Gastrocnemius medialis (tissue), 4 donors: ENCODE measurements around the gene DPYD. TPM values are rescaled to one million over a fixed set of nuclear protein-coding genes. Genes with fewer than 3 reads are reported as not detected.

ENCODE experiments used
- ATAC-seq, 2 donors: fragments of 150-250 bp; one replicate each; pipeline ENCODE4 v1.9.1; 2016
- DNase-seq, 2 donors: peaks; one replicate each; pipeline ENCODE4 v3.0.0-alpha.2; 2019
- H3K27ac ChIP-seq, 4 donors: fragments of 200-600 bp; sonication (generic); 1 replicate in 1 of 4; 2 replicates in 3 of 4; pipeline ENCODE4 v1.5.1; 2016 to 2018; ENCODE audit warnings: mild to moderate bottlenecking in 2 of 4, moderate library complexity in 1 of 4
- H3K27me3 ChIP-seq, 3 donors: fragments of 200-600 bp; sonication (generic) in 2 of 3; 1 replicate in 1 of 3; 2 replicates in 2 of 3; pipeline versions ENCODE4 v1.5.1 to v1.6.0; 2016 to 2019; ENCODE audit warnings: mild to moderate bottlenecking in 1 of 3, moderate library complexity in 1 of 3
- H3K36me3 ChIP-seq, 2 donors: fragments of 200-600 bp; sonication (generic) in 1 of 2; one replicate each; pipeline ENCODE4 v1.5.1; 2017 to 2018
- H3K4me1 ChIP-seq, 2 donors: fragments of 200-600 bp; sonication (generic) in 1 of 2; one replicate each; pipeline ENCODE4 v1.5.1; 2016 to 2017; ENCODE audit warnings: mild to moderate bottlenecking in 2 of 2
- H3K4me3 ChIP-seq, 4 donors: fragments of 200-600 bp; sonication (generic) in 3 of 4; 1 replicate in 1 of 4; 2 replicates in 3 of 4; pipeline ENCODE4 v1.5.1; 2016 to 2019; ENCODE audit warnings: mild to moderate bottlenecking in 2 of 4
- H3K9me3 ChIP-seq, 3 donors: fragments of 200-600 bp; sonication (generic) in 2 of 3; 1 replicate in 1 of 3; 2 replicates in 2 of 3; pipeline ENCODE4 v1.5.1; 2016 to 2019
- POLR2A ChIP-seq, 2 donors: fragments of 450-650 bp; IDR thresholded peaks; one replicate each; pipeline ENCODE4 v1.6.1; 2017; ENCODE audit warnings: antibody characterized with exemption in 2 of 2, mild to moderate bottlenecking in 2 of 2, moderate library complexity in 2 of 2
- in situ Hi-C, 4 donors: fragments of 200-750 bp; cut with MboI; loops; one replicate each; pipeline versions ENCODE4 v1.15.0 to v1.8.0; 2017; ENCODE audit warnings: low sequenced_read_pairs in 4 of 4
- intact Hi-C: fragments of 100-400 bp; cut with DNase I; formaldehyde crosslinking; loops from one replicate; pipeline ENCODE4 v1.15.1; 2023; ENCODE audit warnings: low total_unique reads
- total RNA-seq, 4 donors: library from RNA; depleted of rRNA; stranded (reverse); fragments of >200 nt; gene quantifications; one replicate each; pipeline versions ENCODE4 v1.1.0 to v1.2.3, GENCODE V29; 2016
- TF ChIP-seq, protein P1 (sequence below), 5 experiments: fragments of 450-650 bp in 3 of 5; fragments of 200-600 bp in 2 of 5; sonication (generic) in 2 of 5; IDR thresholded peaks in 4 of 5; conservative IDR thresholded peaks in 1 of 5; 1 replicate in 4 of 5; 2 replicates in 1 of 5; pipeline ENCODE4 v1.5.1; 2016 to 2019; ENCODE audit warnings: antibody characterized with exemption in 5 of 5, mild to moderate bottlenecking in 3 of 5, moderate library complexity in 3 of 5

DPYD gene
- total RNA-seq, 4 donors from 2014 or later, result 4.6 to 13.9 (median 9.1) TPM

DNA sequence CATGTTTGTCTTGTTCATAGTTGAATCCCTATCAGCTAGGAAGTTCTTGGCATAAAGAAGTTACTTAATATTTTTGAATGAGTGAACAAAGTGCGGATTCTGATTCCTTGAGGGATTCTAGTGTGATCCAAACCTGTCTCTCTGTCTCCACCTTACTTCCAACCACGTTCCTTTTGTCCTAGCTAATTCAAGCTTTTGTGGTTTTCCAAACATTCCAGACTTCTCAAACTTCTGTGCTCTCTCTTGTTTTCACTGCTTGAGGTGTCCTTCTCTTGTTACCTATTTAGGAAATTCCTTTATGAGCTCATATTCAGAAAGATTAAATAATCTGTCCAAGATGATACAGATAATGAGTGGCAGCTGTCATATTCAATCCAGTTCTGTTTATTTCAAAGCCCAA is 846.1 kb downstream of the DPYD start:
- Histone ChIP-seq H3K27ac (no peak overlapping the region), H3K4me1 (no peaks in the 10 kb centered on the region), H3K9me3 (no peaks in the 10 kb centered on the region), H3K4me3 (no peak overlapping the region), H3K27me3 (no peaks in the 10 kb centered on the region), H3K36me3 (no peaks in the 10 kb centered on the region)
- no peak for ATAC-seq
- in situ Hi-C loops, result no loop called here
- intact Hi-C loops, result no loop called here
- no peak for DNase-seq
- TF ChIP-seq POLR2A (IDR thresholded peaks at IDR 0.05), result no peak
- TF ChIP-seq, protein P1, sequence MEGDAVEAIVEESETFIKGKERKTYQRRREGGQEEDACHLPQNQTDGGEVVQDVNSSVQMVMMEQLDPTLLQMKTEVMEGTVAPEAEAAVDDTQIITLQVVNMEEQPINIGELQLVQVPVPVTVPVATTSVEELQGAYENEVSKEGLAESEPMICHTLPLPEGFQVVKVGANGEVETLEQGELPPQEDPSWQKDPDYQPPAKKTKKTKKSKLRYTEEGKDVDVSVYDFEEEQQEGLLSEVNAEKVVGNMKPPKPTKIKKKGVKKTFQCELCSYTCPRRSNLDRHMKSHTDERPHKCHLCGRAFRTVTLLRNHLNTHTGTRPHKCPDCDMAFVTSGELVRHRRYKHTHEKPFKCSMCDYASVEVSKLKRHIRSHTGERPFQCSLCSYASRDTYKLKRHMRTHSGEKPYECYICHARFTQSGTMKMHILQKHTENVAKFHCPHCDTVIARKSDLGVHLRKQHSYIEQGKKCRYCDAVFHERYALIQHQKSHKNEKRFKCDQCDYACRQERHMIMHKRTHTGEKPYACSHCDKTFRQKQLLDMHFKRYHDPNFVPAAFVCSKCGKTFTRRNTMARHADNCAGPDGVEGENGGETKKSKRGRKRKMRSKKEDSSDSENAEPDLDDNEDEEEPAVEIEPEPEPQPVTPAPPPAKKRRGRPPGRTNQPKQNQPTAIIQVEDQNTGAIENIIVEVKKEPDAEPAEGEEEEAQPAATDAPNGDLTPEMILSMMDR (IDR thresholded peaks at IDR 0.05 in 4 of 5, conservative IDR thresholded peaks at IDR 0.05 in 1 of 5), result no peak

DNA sequence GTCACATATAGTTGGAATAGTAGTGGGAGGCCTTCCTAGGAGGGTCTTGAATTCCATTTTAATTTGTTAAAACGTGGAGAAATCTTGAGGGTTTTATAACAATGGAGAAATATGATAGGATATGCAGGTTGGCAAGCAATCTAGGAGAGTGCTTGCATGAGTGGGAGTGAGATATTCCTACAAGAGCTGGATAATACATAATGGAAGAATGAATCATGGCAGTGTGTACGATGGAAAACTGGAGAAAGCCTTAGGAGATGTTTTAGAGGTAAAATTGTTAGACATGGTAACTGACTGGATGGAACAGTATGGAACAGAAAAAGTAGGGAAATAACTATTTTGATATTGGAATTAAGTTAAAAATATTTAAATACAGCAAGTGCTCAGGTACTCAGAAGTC is 846.9 kb downstream of the DPYD start:
- H3K4me3 ChIP-seq, result no peak overlapping the region
- H3K4me1 ChIP-seq, result no peaks in the 10 kb centered on the region
- H3K27ac ChIP-seq, result no peak overlapping the region
- intact Hi-C loops (no loop called here), in situ Hi-C loops (no loop called here)
- ATAC-seq (no peak), DNase-seq (no peak)
- no peaks in the 10 kb centered on the region for H3K36me3 ChIP-seq
- no peaks in the 10 kb centered on the region for H3K27me3 ChIP-seq
- TF ChIP-seq, protein P1 (IDR thresholded peaks at IDR 0.05 in 4 of 5, conservative IDR thresholded peaks at IDR 0.05 in 1 of 5), result no peak
- no peak for TF ChIP-seq POLR2A (IDR thresholded peaks at IDR 0.05)
- H3K9me3 ChIP-seq, result no peaks in the 10 kb centered on the region

DNA sequence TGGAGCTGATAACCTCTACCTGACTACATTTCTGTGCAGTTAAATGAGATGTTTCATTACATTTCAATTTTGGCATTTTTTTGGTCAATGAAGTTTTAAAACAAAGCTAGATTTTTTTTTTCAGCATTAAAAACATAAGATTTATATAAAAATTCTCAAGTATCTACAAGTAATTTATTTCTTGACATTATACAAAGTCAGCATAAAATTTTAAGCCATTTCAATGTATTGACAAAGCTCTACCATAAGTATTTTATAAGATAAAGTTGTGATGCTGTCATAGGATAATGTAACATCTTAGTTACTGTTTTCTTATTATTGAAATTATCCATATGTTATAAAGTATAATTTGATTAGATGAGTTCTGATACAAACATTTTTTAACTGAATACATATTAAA is 847.7 kb downstream of the DPYD start:
- in situ Hi-C loops, result no loop called here

DNA sequence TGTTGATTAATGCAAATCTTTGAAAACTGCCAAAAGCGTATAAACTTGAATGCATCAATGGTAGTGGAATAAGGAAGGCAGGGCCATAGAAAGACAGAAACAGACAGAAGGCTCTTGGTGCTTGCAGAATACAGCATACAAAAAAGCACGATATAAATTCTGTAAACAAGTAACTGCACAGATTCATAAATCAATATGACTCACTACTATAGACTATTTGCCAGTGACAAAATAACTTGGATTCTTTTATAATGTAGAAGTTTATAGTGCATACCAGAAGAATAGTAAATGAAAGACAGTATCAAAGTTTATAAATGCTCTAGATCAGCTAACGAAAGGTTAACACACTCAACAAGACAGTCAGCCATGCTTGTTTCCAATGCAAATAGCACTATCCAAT is 849.7 kb downstream of the DPYD start:
- Histone ChIP-seq H3K27ac (no peak overlapping the region), H3K4me1 (no peaks in the 10 kb centered on the region), H3K4me3 (no peak overlapping the region), H3K36me3 (no peaks in the 10 kb centered on the region), H3K27me3 (no peaks in the 10 kb centered on the region), H3K9me3 (no peaks in the 10 kb centered on the region)
- TF ChIP-seq, protein P1 (IDR thresholded peaks at IDR 0.05 in 4 of 5, conservative IDR thresholded peaks at IDR 0.05 in 1 of 5), result no peak
- TF ChIP-seq POLR2A (IDR thresholded peaks at IDR 0.05), result no peak
- ATAC-seq (no peak), DNase-seq (no peak)
- intact Hi-C loops (loop anchor here (2.0 kb wide), 1 partner anchor 14 kb away; no protein-coding TSS in a partner anchor), in situ Hi-C loops (no loop called here)

More for the DNA sequence above, 847.7 kb downstream of the DPYD start:
- no peaks in the 10 kb centered on the region for H3K9me3 ChIP-seq
- no peaks in the 10 kb centered on the region for H3K36me3 ChIP-seq
- no peaks in the 10 kb centered on the region for H3K4me1 ChIP-seq
- no peak for DNase-seq
- H3K27ac ChIP-seq, result no peak overlapping the region
- intact Hi-C loops, result no loop called here
- TF ChIP-seq, protein P1 (IDR thresholded peaks at IDR 0.05 in 4 of 5, conservative IDR thresholded peaks at IDR 0.05 in 1 of 5), result no peak
- no peak for TF ChIP-seq POLR2A (IDR thresholded peaks at IDR 0.05)
- no peak for ATAC-seq
- H3K4me3 ChIP-seq, result no peak overlapping the region
- no peaks in the 10 kb centered on the region for H3K27me3 ChIP-seq

DNA sequence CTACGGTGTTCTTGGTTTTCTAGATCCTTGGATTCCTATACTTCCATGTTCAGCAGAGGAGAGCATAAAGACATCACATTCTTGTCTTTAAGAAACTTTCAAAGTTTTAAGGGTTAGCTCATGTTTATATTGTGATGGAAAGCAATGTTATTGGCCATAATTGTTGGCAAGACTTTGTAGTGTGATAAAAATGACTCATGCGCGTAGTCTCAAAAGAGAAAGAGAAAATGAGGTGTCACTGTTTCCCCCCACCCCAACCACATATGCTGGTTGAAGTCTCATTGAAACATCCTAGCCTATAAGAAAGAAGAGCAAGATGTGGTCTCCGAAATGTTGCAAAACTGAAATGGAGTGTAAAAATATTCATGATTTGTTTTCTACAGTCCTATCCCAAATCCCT is 850.5 kb downstream of the DPYD start:
- DNase-seq (no peak), ATAC-seq (no peak)
- Histone ChIP-seq H3K36me3 (no peaks in the 10 kb centered on the region), H3K27me3 (no peaks in the 10 kb centered on the region), H3K27ac (no peak overlapping the region), H3K4me1 (no peaks in the 10 kb centered on the region), H3K9me3 (no peaks in the 10 kb centered on the region), H3K4me3 (no peak overlapping the region)
- in situ Hi-C loops (no loop called here), intact Hi-C loops (loop anchor here (2.0 kb wide), 1 partner anchor 14 kb away; no protein-coding TSS in a partner anchor)
- no peak for TF ChIP-seq POLR2A (IDR thresholded peaks at IDR 0.05)
- TF ChIP-seq, protein P1 (IDR thresholded peaks at IDR 0.05 in 4 of 5, conservative IDR thresholded peaks at IDR 0.05 in 1 of 5), result no peak
